K562 (cell line): Measurements from ENCODE around the gene SLC10A1. TPM values are rescaled to one million over a fixed set of nuclear protein-coding genes. Genes with fewer than 3 reads are reported as not detected.

ENCODE experiments used
- ATF2 ChIP-seq: sonication (generic); formaldehyde crosslinking; IDR thresholded peaks from 2 replicates; pipeline ENCODE4 v1.8.1; 2022; ENCODE audit warnings: missing genetic modification reagents
- CSDE1 ChIP-seq, 2 experiments: fragments of 450-650 bp; IDR thresholded peaks; 2 replicates each; pipeline ENCODE4 v1.6.1; 2016; ENCODE audit warnings: mild to moderate bottlenecking in 1 of 2
- L3MBTL2 ChIP-seq: fragments of 450-650 bp; IDR thresholded peaks from 2 replicates; pipeline ENCODE4 v1.6.1; 2016; ENCODE audit warnings: mild to moderate bottlenecking, moderate library complexity
- MLLT1 ChIP-seq, 2 experiments: fragments of 450-650 bp; IDR thresholded peaks; 2 replicates each; pipeline ENCODE4 v1.6.1; 2016
- NEUROD1 ChIP-seq: fragments of 150-350 bp; IDR thresholded peaks from 2 replicates; pipeline ENCODE4 v1.6.1; 2014; ENCODE audit warnings: borderline replicate concordance, low read length, low read depth; ENCODE audit not compliant: partially characterized antibody
- NR2C2 ChIP-seq, 2 experiments: fragments of 200-800 bp in 1 of 2; sonication (Bioruptor generic) in 1 of 2; sonication (generic) in 1 of 2; formaldehyde crosslinking in 1 of 2; IDR thresholded peaks; 2 replicates each; pipeline versions ENCODE4 v1.6.1 to v1.8.0; 2016 to 2022; ENCODE audit warnings: mild to moderate bottlenecking in 1 of 2, missing compliant biosample characterization in 1 of 2, missing genetic modification characterization in 1 of 2, missing genetic modification reagents in 1 of 2
- RBM22 ChIP-seq: fragments of 200-400 bp; formaldehyde crosslinking; IDR thresholded peaks from 2 replicates; pipeline ENCODE4 v1.6.1; 2018; ENCODE audit warnings: low read length, low read depth; ENCODE audit not compliant: poor library complexity, severe bottlenecking
- RBM39 ChIP-seq: fragments of 200-400 bp; formaldehyde crosslinking; optimal IDR thresholded peaks from 2 replicates; pipeline ENCODE3; 2018; ENCODE audit warnings: low read depth, low read length
- SMARCB1 ChIP-seq: IDR thresholded peaks from 2 replicates; pipeline ENCODE4 v1.6.1; 2011; ENCODE audit warnings: improper control_type of control experiment, low read depth; ENCODE audit not compliant: insufficient read length
- STAT5A ChIP-seq: IDR thresholded peaks from 2 replicates; pipeline ENCODE4 v1.6.1; 2012; ENCODE audit warnings: low read length, inconsistent platforms, borderline replicate concordance
- TAF1 ChIP-seq: IDR thresholded peaks from 2 replicates; pipeline ENCODE4 v1.6.1; 2011; ENCODE audit warnings: mild to moderate bottlenecking, low read length, moderate library complexity; ENCODE audit not compliant: insufficient read depth, control insufficient read depth, severe bottlenecking; ENCODE audit errors: extremely low read depth
- TAF9B ChIP-seq: fragments of 450-650 bp; IDR thresholded peaks from 2 replicates; pipeline ENCODE4 v1.6.1; 2018; ENCODE audit warnings: mild to moderate bottlenecking; ENCODE audit not compliant: partially characterized antibody
- THAP12 ChIP-seq: fragments of 250-450 bp; sonication (Bioruptor Pico); IDR thresholded peaks from 2 replicates; pipeline ENCODE4 v1.9.0; 2021; ENCODE audit warnings: mild to moderate bottlenecking, inconsistent platforms
- ZSCAN29 ChIP-seq: fragments of 450-650 bp; IDR thresholded peaks from 2 replicates; pipeline ENCODE4 v1.6.1; 2017
- polyA plus RNA-seq, 8 experiments: library from polyadenylated mRNA; depleted of rRNA in 4 of 8; stranded (reverse) in 5 of 8; unstranded in 3 of 8; fragments of >200 nt; fragmentation: Nextera tagmentation in 2 of 8; fragmentation: Illumina TruSeq in 1 of 8; extraction: Ambion mirVana in 2 of 8; extraction: Trizol in 1 of 8; gene quantifications; 2 replicates each; pipeline versions ENCODE4 v1.2.1 to v1.2.3, GENCODE V29; 2011 to 2014; ENCODE audit warnings: inconsistent platforms in 1 of 8, missing spikeins in 1 of 8
- total RNA-seq, 7 experiments: library from RNA; depleted of rRNA in 6 of 7; stranded (reverse); fragments of >200 nt in 6 of 7; fragmentation: Illumina TruSeq in 2 of 7; extraction: Trizol in 2 of 7; gene quantifications; 2 replicates each; pipeline versions ENCODE4 v1.2.1 to v1.2.3, GENCODE V29; 2011 to 2021; ENCODE audit warnings: low replicate concordance in 1 of 7
- TF ChIP-seq, protein P1 (sequence below): fragments of 250-450 bp; sonication (Bioruptor Pico); IDR thresholded peaks from 2 replicates; pipeline ENCODE4 v1.9.0; 2021; ENCODE audit warnings: mild to moderate bottlenecking
- TF ChIP-seq, protein P2 (sequence below): fragments of 250-450 bp; sonication (Bioruptor Pico); IDR thresholded peaks from 2 replicates; pipeline ENCODE4 v1.4.0; 2020

Gene SLC10A1
- total and polyA plus RNA-seq, 9 of the 15 experiments (the other 6 are each of a cell fraction or from before 2014, with no cell fraction given), result not detected

DNA sequence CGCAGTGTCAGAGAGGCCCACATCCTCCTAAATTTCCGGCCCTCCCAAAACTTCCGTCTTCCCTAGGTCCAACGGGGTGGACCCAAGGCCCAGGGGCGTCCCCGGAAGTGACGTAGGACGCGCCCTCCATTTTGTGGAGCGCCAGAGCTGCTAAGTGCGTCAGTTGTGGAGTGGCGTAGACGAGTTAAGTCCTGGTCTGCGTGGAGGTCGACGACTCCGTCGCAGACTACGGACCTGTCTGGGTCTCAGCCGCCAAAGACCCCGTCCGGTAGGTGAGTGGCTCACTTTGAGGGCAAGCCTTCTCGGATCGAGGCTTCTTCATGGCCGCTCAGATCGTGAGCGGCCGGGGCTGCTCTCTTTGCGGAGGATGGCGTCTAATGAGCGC lies 30.1 kb downstream of the SLC10A1 start, which contains the start of gene SRSF5 (continued):
- TF ChIP-seq, protein P1, sequence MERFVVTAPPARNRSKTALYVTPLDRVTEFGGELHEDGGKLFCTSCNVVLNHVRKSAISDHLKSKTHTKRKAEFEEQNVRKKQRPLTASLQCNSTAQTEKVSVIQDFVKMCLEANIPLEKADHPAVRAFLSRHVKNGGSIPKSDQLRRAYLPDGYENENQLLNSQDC (CRISPR knock-in tag), result 0 out of 2 replicates have a peak, but pooled peaks have one; percentile 65
- TF ChIP-seq ZSCAN29 (peak; percentile 41; the same call in 1 of the 2 replicates), CSDE1 (IDR thresholded peaks at IDR 0.05) (no peak), NEUROD1 (peak; percentile 45), SMARCB1 (no peak), TAF1 (peak; percentile 93), RBM39 (no peak), RBM22 (peak; percentile 19), NR2C2 (CRISPR knock-in tag; IDR thresholded peaks at IDR 0.05) (no peak), NR2C2 (tag; IDR thresholded peaks at IDR 0.05) (peak; percentile 77), STAT5A (peak; percentile 9; the same call in 1 of the 2 replicates), ATF2 (CRISPR knock-in tag) (0 out of 2 replicates have a peak, but pooled peaks have one; percentile 24), L3MBTL2 (0 out of 2 replicates have a peak, but pooled peaks have one; percentile 12), TAF9B (peak; percentile 85), MLLT1 (IDR thresholded peaks at IDR 0.05) (0 out of 4 replicates have a peak, but pooled peaks of 1 of the 2 experiments have one; percentile 69), THAP12 (CRISPR knock-in tag) (0 out of 2 replicates have a peak, but pooled peaks have one; percentile 64)
- TF ChIP-seq, protein P2, sequence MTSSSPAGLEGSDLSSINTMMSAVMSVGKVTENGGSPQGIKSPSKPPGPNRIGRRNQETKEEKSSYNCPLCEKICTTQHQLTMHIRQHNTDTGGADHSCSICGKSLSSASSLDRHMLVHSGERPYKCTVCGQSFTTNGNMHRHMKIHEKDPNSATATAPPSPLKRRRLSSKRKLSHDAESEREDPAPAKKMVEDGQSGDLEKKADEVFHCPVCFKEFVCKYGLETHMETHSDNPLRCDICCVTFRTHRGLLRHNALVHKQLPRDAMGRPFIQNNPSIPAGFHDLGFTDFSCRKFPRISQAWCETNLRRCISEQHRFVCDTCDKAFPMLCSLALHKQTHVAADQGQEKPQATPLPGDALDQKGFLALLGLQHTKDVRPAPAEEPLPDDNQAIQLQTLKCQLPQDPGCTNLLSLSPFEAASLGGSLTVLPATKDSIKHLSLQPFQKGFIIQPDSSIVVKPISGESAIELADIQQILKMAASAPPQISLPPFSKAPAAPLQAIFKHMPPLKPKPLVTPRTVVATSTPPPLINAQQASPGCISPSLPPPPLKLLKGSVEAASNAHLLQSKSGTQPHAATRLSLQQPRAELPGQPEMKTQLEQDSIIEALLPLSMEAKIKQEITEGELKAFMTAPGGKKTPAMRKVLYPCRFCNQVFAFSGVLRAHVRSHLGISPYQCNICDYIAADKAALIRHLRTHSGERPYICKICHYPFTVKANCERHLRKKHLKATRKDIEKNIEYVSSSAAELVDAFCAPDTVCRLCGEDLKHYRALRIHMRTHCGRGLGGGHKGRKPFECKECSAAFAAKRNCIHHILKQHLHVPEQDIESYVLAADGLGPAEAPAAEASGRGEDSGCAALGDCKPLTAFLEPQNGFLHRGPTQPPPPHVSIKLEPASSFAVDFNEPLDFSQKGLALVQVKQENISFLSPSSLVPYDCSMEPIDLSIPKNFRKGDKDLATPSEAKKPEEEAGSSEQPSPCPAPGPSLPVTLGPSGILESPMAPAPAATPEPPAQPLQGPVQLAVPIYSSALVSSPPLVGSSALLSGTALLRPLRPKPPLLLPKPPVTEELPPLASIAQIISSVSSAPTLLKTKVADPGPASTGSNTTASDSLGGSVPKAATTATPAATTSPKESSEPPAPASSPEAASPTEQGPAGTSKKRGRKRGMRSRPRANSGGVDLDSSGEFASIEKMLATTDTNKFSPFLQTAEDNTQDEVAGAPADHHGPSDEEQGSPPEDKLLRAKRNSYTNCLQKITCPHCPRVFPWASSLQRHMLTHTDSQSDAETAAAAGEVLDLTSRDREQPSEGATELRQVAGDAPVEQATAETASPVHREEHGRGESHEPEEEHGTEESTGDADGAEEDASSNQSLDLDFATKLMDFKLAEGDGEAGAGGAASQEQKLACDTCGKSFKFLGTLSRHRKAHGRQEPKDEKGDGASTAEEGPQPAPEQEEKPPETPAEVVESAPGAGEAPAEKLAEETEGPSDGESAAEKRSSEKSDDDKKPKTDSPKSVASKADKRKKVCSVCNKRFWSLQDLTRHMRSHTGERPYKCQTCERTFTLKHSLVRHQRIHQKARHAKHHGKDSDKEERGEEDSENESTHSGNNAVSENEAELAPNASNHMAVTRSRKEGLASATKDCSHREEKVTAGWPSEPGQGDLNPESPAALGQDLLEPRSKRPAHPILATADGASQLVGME (CRISPR knock-in tag), result no peak
